ENCODE data around the gene CLPSL2. TPM values are rescaled to one million over a fixed set of nuclear protein-coding genes. Genes with fewer than 3 reads are reported as not detected.

CLPSL2 gene
- total and polyA plus RNA-seq, 2 donors (not counting 1 experiment from before 2014, with no cell fraction given), result not detected

DNA sequence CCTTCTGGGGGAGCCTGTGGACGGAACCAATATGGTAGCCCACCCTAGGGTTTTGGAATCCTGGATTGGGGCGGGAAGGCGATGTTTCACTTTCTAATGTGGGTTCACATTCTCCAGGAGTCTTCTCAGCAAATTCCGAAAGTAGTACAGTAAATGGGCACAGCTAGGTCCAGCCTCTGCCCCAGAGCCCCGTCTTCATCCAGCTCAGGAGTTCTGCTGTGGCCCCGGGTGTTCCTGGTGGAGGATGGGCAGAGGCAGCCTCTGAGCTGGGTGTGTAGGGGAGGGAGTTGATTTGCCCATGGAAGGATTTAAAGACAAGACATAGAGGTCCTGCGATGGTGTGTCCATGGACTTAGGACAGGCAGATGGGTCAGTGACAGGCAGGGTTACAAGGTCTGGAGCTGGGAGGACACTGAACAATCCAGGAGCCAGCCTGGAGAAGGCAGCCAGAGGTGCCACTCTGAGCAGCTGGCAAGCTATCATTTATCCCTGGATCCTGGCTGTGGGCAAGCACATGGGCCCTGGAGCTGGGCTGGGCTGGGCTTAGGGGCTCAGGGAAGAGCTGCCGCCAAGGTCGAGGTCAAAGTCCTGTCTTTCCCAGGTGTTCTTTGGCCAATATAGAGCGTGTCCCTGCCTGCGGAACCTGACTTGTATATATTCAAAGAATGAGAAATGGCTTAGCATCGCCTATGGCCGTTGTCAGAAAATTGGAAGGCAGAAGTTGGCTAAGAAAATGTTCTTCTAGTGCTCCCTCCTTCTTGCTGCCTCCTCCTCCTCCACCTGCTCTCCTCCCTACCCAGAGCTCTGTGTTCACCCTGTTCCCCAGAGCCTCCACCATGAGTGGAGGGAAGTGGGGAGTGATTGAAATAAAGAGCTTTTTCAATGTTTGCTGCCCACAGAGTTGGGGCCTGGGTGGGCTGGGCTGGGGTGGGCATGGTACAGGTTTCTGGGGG is 11.1 kb downstream of the CLPSL2 start:
- H3K27ac Mint-ChIP-seq, result no peak overlapping the region
- Histone ChIP-seq H2AFZ (ENCODE audit: insufficient read depth, low read depth, low read length, poor library complexity, severe bottlenecking) (no peak overlapping the region), H3K27me3 (replicated peaks in 1 of 4; ENCODE audit: control extremely low read depth in 1 of 4, control insufficient read depth in 3 of 4, insufficient read depth in 4 of 4, low read length in 3 of 4) (peaks cover 0 to 22% (median 14%) of the 10 kb centered on the region in 4 experiments), H4K20me1 (ENCODE audit: control insufficient read depth, insufficient read depth, low read length, poor library complexity, severe bottlenecking) (no peaks in the 10 kb centered on the region), H3K9me3 (ENCODE audit: control extremely low read depth in 1 of 3, control insufficient read depth in 2 of 3, insufficient read depth in 1 of 3, low read length in 2 of 3) (peaks cover 0 to 12% (median 0%) of the 10 kb centered on the region in 3 donors), H3K27ac (ENCODE audit: low read length in 2 of 2) (no peak overlapping the region), H3K36me3 (replicated peaks in 1 of 2; ENCODE audit: control extremely low read depth in 1 of 2, control insufficient read depth in 1 of 2, extremely low read depth in 1 of 2, insufficient read depth in 2 of 2, low read length in 1 of 2) (no peaks in the 10 kb centered on the region), H3K4me3 (ENCODE audit: control extremely low read depth in 1 of 5, extremely low read depth in 1 of 5, insufficient read depth in 1 of 5, low read depth in 2 of 5, low read length in 4 of 5) (no peak overlapping the region), H3K4me1 (ENCODE audit: control insufficient read depth in 2 of 2, insufficient read depth in 2 of 2, low read length in 2 of 2) (peaks cover 0 to 4% of the 10 kb centered on the region in 2 donors), H3K79me2 (ENCODE audit: control insufficient read depth, insufficient read depth, low read length) (no peaks in the 10 kb centered on the region), H3K4me2 (replicated peaks; ENCODE audit: low read depth, low read length, poor library complexity, severe bottlenecking) (no peak overlapping the region), H3K9ac (ENCODE audit: low read length) (no peak overlapping the region)
- H3K27me3 Mint-ChIP-seq, result peaks cover 53% of the 10 kb centered on the region
- ChIA-PET POLR2A (interaction anchor here (0.6 kb wide), 1 partner anchor 179 kb away, joined by 3 read pairs; no protein-coding TSS in a partner anchor), CTCF (no interaction called here)
- H3K9me3 Mint-ChIP-seq (ENCODE audit: insufficient read depth), result no peaks in the 10 kb centered on the region
- H3K4me1 Mint-ChIP-seq, result no peaks in the 10 kb centered on the region
- TF ChIP-seq, protein P1, sequence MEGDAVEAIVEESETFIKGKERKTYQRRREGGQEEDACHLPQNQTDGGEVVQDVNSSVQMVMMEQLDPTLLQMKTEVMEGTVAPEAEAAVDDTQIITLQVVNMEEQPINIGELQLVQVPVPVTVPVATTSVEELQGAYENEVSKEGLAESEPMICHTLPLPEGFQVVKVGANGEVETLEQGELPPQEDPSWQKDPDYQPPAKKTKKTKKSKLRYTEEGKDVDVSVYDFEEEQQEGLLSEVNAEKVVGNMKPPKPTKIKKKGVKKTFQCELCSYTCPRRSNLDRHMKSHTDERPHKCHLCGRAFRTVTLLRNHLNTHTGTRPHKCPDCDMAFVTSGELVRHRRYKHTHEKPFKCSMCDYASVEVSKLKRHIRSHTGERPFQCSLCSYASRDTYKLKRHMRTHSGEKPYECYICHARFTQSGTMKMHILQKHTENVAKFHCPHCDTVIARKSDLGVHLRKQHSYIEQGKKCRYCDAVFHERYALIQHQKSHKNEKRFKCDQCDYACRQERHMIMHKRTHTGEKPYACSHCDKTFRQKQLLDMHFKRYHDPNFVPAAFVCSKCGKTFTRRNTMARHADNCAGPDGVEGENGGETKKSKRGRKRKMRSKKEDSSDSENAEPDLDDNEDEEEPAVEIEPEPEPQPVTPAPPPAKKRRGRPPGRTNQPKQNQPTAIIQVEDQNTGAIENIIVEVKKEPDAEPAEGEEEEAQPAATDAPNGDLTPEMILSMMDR (IDR thresholded peaks at IDR 0.05), result no peak
- TF ChIP-seq EZH2 (IDR thresholded peaks at IDR 0.05; ENCODE audit: borderline replicate concordance, insufficient read depth, low read depth, low read length, poor library complexity, severe bottlenecking), result no peak
- no peak overlapping the region for H3K4me3 Mint-ChIP-seq
- no peak for ATAC-seq (ENCODE audit: low read depth)
- intact Hi-C loops (cut with micrococcal nuclease), result no loop called here
- 88% methylated on average over 11 of the region's 13 CpGs for WGBS (ENCODE audit: insufficient coverage)
- DNase-seq, result no peak
